DOHH2 (cell line): ENCODE measurements around the gene TCERG1L.

ENCODE experiments used
- H3F3A ChIP-seq: fragments of 200-600 bp; sonication (generic), shearing (Covaris generic); 2 replicates; pipeline ENCODE4 v1.6.0; 2016; ENCODE audit warnings: antibody characterized with exemption, mild to moderate bottlenecking; ENCODE audit not compliant: control insufficient read depth, insufficient read depth
- H3K27ac ChIP-seq: fragments of 200-600 bp; sonication (generic); 2 replicates; pipeline ENCODE4 v1.5.1; 2014; ENCODE audit warnings: low read depth, mild to moderate bottlenecking, low read length, moderate library complexity
- H3K27me3 ChIP-seq: fragments of 200-600 bp; sonication (generic); 2 replicates; pipeline ENCODE4 v1.6.1; 2014; ENCODE audit warnings: mild to moderate bottlenecking, low read length, mixed read lengths; ENCODE audit not compliant: control insufficient read depth
- H3K36me3 ChIP-seq: fragments of 200-600 bp; sonication (generic); 2 replicates; pipeline ENCODE4 v1.6.1; 2014; ENCODE audit warnings: mild to moderate bottlenecking, low read length, moderate library complexity, mixed read lengths; ENCODE audit not compliant: control insufficient read depth
- H3K4me1 ChIP-seq: fragments of 200-600 bp; sonication (generic); 2 replicates; pipeline ENCODE4 v1.6.1; 2014; ENCODE audit warnings: mild to moderate bottlenecking, low read length, mixed read lengths; ENCODE audit not compliant: control insufficient read depth
- H3K4me2 ChIP-seq: fragments of 200-600 bp; sonication (generic); 2 replicates; pipeline ENCODE4 v1.6.0; 2014; ENCODE audit warnings: mild to moderate bottlenecking, low read length, moderate library complexity
- H3K4me3 ChIP-seq: fragments of 200-600 bp; sonication (generic); 2 replicates; pipeline ENCODE4 v1.5.1; 2014; ENCODE audit warnings: mild to moderate bottlenecking, low read length, mixed read lengths
- H3K79me2 ChIP-seq: fragments of 200-600 bp; sonication (generic); 2 replicates; pipeline ENCODE4 v1.6.1; 2014; ENCODE audit warnings: mild to moderate bottlenecking, low read length, mixed read lengths; ENCODE audit not compliant: control insufficient read depth
- H3K9me2 ChIP-seq: fragments of 200-600 bp; sonication (generic); replicated peaks from 2 replicates; pipeline ENCODE4 v1.6.1; 2014; ENCODE audit warnings: mild to moderate bottlenecking, low read length, mixed read lengths; ENCODE audit not compliant: control insufficient read depth
- H3K9me3 ChIP-seq: fragments of 200-600 bp; sonication (generic); 2 replicates; pipeline ENCODE4 v1.6.1; 2014; ENCODE audit warnings: antibody characterized with exemption, low read length, mixed read lengths; ENCODE audit not compliant: control insufficient read depth, insufficient read depth
- H4K20me1 ChIP-seq: fragments of 200-600 bp; sonication (generic); 2 replicates; pipeline ENCODE4 v1.6.0; 2014; ENCODE audit warnings: low read depth, mild to moderate bottlenecking, antibody characterized with exemption, low read length, moderate library complexity; ENCODE audit not compliant: control insufficient read depth, insufficient read depth
- CTCF ChIP-seq: fragments of 200-600 bp; sonication (generic); IDR thresholded peaks from one replicate; pipeline ENCODE4 v1.5.1; 2014; ENCODE audit warnings: antibody characterized with exemption, mild to moderate bottlenecking, low read depth, low read length; ENCODE audit not compliant: poor library complexity, severe bottlenecking
- EZH2phosphoT487 ChIP-seq: fragments of 200-600 bp; sonication (generic); IDR thresholded peaks from 2 replicates; pipeline ENCODE4 v1.6.1; 2017; ENCODE audit warnings: borderline replicate concordance, mild to moderate bottlenecking, antibody characterized with exemption, low read length, moderate library complexity, mixed read lengths

TCERG1L gene

DNA sequence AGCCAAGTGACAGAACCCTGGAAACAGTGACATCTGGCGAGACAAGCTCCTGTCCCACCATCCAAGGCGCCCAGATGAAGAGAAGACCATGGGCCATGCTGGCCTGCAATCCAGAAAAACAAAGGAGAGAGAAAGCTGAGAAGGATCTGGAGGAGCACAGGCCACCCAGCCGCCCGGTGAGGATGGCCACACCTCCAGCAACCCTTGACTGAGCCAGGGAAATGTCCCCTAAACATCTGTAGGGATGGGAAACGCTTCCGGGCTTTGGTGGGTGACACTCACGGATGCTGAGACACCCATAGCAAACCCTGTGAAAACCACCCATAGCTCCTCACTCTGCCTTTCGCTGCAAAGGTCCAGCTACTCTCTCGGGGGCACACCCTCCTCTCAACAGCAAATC is 32.0 kb downstream of the TCERG1L start:
- H3K9me2 ChIP-seq, result no peaks in the 10 kb centered on the region
- no peaks in the 10 kb centered on the region for H4K20me1 ChIP-seq
- no peak overlapping the region for H3K4me3 ChIP-seq
- H3K27me3 ChIP-seq, result no peaks in the 10 kb centered on the region
- H3K9me3 ChIP-seq, result no peaks in the 10 kb centered on the region
- H3K27ac ChIP-seq, result no peak overlapping the region
- H3K4me2 ChIP-seq, result no peak overlapping the region
- TF ChIP-seq EZH2phosphoT487 (no peak), CTCF (no peak)
- H3F3A ChIP-seq, result no peaks in the 10 kb centered on the region
- H3K79me2 ChIP-seq, result no peaks in the 10 kb centered on the region
- H3K4me1 ChIP-seq, result no peaks in the 10 kb centered on the region
- no peaks in the 10 kb centered on the region for H3K36me3 ChIP-seq

GRCh38 chr10:131277969-131278368 is 33.6 kb downstream of the TCERG1L start:
- H3K27ac ChIP-seq, result no peak overlapping the region
- no peaks in the 10 kb centered on the region for H4K20me1 ChIP-seq
- no peaks in the 10 kb centered on the region for H3K9me3 ChIP-seq
- no peaks in the 10 kb centered on the region for H3K9me2 ChIP-seq
- no peak overlapping the region for H3K4me2 ChIP-seq
- H3K4me1 ChIP-seq, result no peaks in the 10 kb centered on the region
- H3K79me2 ChIP-seq, result no peaks in the 10 kb centered on the region
- H3K27me3 ChIP-seq, result no peaks in the 10 kb centered on the region
- no peaks in the 10 kb centered on the region for H3F3A ChIP-seq
- TF ChIP-seq CTCF (no peak), EZH2phosphoT487 (no peak)
- H3K4me3 ChIP-seq, result no peak overlapping the region
- H3K36me3 ChIP-seq, result no peaks in the 10 kb centered on the region

GRCh38 chr10:131277278-131277677 is 34.2 kb downstream of the TCERG1L start:
- no peaks in the 10 kb centered on the region for H3F3A ChIP-seq
- H3K27me3 ChIP-seq, result no peaks in the 10 kb centered on the region
- H4K20me1 ChIP-seq, result no peaks in the 10 kb centered on the region
- H3K9me3 ChIP-seq, result no peaks in the 10 kb centered on the region
- H3K79me2 ChIP-seq, result no peaks in the 10 kb centered on the region
- no peak overlapping the region for H3K4me2 ChIP-seq
- TF ChIP-seq EZH2phosphoT487 (no peak), CTCF (no peak)
- no peaks in the 10 kb centered on the region for H3K36me3 ChIP-seq
- H3K4me3 ChIP-seq, result no peak overlapping the region
- H3K9me2 ChIP-seq, result no peaks in the 10 kb centered on the region
- H3K4me1 ChIP-seq, result no peaks in the 10 kb centered on the region
- no peak overlapping the region for H3K27ac ChIP-seq

DNA sequence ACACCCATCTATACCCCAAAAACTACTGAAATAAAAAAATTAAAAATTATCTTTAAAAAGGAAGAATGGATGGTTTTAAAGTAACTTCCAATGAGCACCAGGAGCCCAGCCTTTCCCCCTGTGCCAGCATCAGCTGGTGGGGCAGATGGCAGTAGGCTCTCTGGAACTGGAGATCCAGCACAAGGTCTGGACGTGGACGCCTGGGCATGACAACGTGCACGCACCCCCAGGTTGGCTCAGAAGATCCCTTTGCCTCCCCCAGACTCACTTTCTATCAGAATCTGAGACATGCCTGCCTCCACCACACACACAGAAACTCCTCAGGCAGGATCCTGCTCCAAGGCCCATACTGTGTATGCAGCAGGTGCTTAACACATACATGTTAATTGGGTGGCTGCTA is 35.8 kb downstream of the TCERG1L start:
- TF ChIP-seq CTCF, result no peak
- no peak for TF ChIP-seq EZH2phosphoT487
- H4K20me1 ChIP-seq, result no peaks in the 10 kb centered on the region
- H3K9me2 ChIP-seq, result no peaks in the 10 kb centered on the region
- no peaks in the 10 kb centered on the region for H3K36me3 ChIP-seq
- H3K79me2 ChIP-seq, result no peaks in the 10 kb centered on the region
- no peaks in the 10 kb centered on the region for H3K27me3 ChIP-seq
- no peak overlapping the region for H3K4me3 ChIP-seq
- no peaks in the 10 kb centered on the region for H3K9me3 ChIP-seq
- no peak overlapping the region for H3K27ac ChIP-seq
- no peaks in the 10 kb centered on the region for H3K4me1 ChIP-seq
- no peak overlapping the region for H3K4me2 ChIP-seq
- no peaks in the 10 kb centered on the region for H3F3A ChIP-seq
